ENCODE measurements around the gene CST7. TPM values are rescaled to one million over a fixed set of nuclear protein-coding genes. Genes with fewer than 3 reads are reported as not detected.

The CST7 gene
- total RNA-seq, 1 donor from 2014 or later, result 11.7 TPM

GRCh38 chr20:24962182-24962492 is 13.1 kb downstream of the CST7 start:
- no peak for ATAC-seq
- H3K4me3 ChIP-seq, result no peak overlapping the region
- no peaks in the 10 kb centered on the region for H3K9me3 ChIP-seq
- intact Hi-C loops (cut with DNase I), result no loop called here
- peaks cover 93% of the 10 kb centered on the region for H3K36me3 ChIP-seq
- TF ChIP-seq CTCF (IDR thresholded peaks at IDR 0.05), result no peak
- peak; percentile 10 for DNase-seq
- no peaks in the 10 kb centered on the region for H3K27me3 ChIP-seq (ENCODE audit: low read depth)
- H3K4me1 ChIP-seq, result no peaks in the 10 kb centered on the region
- H3K27ac ChIP-seq, result no peak overlapping the region

DNA sequence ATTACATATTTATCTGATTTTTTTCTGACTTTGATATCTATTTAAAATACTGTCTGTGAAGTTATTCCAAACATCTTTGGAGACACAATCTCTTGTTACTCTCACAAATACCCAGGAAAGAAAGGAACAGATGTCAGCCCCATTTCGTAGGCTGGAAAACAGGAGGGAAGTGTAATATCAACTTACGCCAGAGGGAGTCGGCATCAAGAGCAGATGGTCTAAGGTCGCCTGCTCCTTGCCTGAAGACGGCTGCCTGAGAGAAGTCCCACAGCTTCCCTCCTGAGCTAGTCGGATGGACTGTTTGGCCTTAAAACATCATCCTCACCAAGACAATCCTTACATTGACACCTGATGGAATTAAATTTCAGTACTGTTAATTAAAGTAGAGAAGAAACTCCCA is 13.4 kb downstream of the CST7 start:
- DNase-seq, result no peak
- intact Hi-C loops (cut with DNase I), result no loop called here
- Histone ChIP-seq H3K4me1 (no peaks in the 10 kb centered on the region), H3K9me3 (no peaks in the 10 kb centered on the region), H3K4me3 (no peak overlapping the region), H3K27me3 (ENCODE audit: low read depth) (no peaks in the 10 kb centered on the region), H3K36me3 (peaks cover 96% of the 10 kb centered on the region), H3K27ac (no peak overlapping the region)
- no peak for TF ChIP-seq CTCF (IDR thresholded peaks at IDR 0.05)
- no peak for ATAC-seq

DNA sequence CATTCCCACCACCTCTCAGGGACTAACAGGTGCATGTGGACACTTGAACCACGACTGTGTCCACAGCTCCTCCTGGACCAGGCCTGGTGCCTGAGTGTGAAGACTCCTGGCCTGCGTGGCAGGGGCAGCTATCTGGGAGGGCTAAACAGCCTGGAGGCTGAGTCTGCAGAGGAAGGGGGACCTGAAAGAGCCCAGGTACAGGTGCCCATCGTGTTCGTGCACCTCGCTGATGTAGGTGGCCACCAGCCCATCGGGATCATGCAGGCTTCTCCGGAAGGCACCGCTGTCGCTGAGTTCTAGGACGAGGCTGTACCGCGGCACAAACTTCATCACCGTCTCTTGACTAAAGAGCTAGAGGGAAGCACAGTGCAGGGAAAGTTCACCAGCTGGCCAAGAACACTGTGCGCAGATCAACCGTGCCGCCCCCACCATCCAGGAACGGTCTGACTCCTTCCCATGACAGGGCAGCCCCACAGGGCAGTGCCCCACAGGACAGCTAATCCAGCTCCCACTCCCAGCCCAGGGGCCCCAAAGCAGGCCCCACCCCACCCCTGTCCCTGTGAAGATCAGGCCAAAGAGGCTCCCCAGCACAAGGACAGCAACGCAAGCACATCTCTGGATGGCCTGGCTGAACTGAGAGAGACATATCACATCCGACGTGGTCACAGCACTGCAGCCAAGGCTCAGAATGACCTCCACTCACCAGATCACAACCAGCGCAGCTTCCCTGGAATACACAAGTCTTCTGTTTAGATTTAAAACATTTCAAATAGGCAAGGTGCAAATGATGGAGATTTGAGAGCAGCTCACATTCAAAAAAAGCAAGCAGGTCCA is 14.8 kb downstream of the CST7 start:
- Histone ChIP-seq H3K27ac (no peak overlapping the region), H3K27me3 (ENCODE audit: low read depth) (no peaks in the 10 kb centered on the region), H3K36me3 (peaks cover 96% of the 10 kb centered on the region), H3K4me1 (no peaks in the 10 kb centered on the region), H3K4me3 (no peak overlapping the region), H3K9me3 (no peaks in the 10 kb centered on the region)
- ATAC-seq (no peak), DNase-seq (peak; percentile 29)
- intact Hi-C loops (cut with DNase I), result no loop called here
- TF ChIP-seq CTCF (IDR thresholded peaks at IDR 0.05), result no peak

DNA sequence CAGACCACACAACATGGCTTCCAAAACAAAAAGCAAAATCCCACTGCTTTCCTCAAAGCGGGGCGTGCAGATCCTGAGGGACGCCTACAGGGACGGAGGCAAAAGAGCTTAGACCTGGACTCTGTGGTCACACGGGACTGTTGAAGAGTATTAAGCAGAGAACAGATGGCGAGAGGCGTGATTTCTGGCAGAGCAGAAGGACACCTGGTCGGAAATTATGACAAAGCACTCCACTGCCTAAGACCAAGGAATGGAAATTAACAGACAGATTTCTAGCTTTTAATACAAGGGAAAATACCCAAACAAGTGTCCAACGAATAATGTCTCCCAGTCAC is 15.4 kb downstream of the CST7 start:
- DNase-seq (no peak), ATAC-seq (no peak)
- peaks cover 96% of the 10 kb centered on the region for H3K36me3 ChIP-seq
- H3K9me3 ChIP-seq, result no peaks in the 10 kb centered on the region
- H3K27me3 ChIP-seq (ENCODE audit: low read depth), result no peaks in the 10 kb centered on the region
- H3K4me3 ChIP-seq, result no peak overlapping the region
- no peak for TF ChIP-seq CTCF (IDR thresholded peaks at IDR 0.05)
- intact Hi-C loops (cut with DNase I), result no loop called here
- no peak overlapping the region for H3K27ac ChIP-seq
- H3K4me1 ChIP-seq, result no peaks in the 10 kb centered on the region

DNA sequence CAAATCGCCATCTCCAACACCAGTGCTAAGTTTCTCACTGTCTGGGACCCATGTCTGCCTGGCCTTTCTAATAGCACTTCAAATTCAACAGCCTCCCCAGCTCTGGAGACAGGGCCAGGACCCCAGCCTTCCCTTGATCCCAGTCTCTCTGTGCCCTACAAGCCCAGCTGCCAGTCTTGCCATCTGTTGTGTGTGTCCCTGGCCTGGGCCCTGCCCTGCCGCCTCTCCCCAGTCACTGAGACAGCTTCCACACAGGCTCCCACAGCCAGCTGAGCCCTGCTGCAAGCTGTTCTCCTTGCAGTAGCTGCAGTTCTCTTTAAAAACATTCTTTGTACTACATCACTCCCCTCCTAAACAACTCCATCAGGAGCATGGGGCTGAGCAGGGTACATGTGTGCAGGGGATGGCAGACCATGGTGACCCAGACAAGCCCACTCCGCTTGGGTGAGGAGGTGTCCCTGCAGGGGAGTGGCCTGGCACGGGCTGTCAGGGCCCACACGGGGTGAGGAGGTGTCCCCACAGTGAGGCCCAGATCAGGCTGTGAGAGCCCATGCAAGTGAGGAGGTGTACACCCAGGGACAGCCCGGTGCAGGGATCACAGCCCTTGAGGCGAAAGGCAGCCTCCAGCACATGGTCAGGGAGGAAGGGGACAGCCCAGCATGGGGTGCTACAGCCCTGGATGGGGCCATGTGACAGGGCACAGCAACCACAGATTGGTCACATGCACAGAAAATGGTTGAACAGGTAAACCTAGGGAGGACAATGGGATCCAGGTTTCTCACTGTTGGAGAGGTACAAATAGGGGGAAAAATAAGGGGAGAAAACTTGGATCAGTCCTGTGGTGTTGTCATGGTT is 16.2 kb downstream of the CST7 start:
- H3K4me1 ChIP-seq, result no peaks in the 10 kb centered on the region
- H3K9me3 ChIP-seq, result no peaks in the 10 kb centered on the region
- no peak overlapping the region for H3K4me3 ChIP-seq
- peak; percentile 16 for DNase-seq
- peak in 1 of 2 donors; percentile 41 for ATAC-seq
- no peaks in the 10 kb centered on the region for H3K27me3 ChIP-seq (ENCODE audit: low read depth)
- intact Hi-C loops (cut with DNase I), result no loop called here
- no peak for TF ChIP-seq CTCF (IDR thresholded peaks at IDR 0.05)
- H3K27ac ChIP-seq, result no peak overlapping the region
- peaks cover 96% of the 10 kb centered on the region for H3K36me3 ChIP-seq

Data from lower lobe of right lung (tissue), 2 donors.